ENCODE data around the gene CROCC2. TPM values are rescaled to one million over a fixed set of nuclear protein-coding genes. Genes with fewer than 3 reads are reported as not detected.

The CROCC2 gene
- total RNA-seq, 1 donor from 2014 or later = not detected

DNA sequence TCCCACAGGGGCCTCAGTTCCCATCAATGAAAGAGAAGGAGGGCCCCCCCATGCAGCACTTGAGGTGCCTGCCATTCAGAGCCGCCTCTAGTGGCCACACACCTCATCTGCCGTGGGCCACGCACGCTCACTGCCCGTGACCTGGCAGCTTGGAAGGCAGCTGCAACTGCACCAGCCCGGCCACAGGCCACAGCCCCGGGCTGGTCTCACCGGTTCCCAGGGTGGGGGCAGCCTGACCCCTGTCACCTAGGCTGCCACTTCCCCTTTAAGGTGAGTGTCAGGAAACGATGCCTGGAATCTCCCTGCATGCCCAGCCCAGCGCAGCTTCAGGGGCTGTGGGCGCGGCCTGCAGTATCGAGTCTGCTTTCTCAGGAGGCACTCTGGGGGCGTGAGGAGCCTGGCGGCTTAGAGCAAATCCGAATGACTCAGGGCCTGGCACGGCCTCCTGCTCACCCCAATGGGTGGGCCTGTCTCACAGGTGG is 12.7 kb upstream of the CROCC2 start:
- no peak for DNase-seq (ENCODE audit: low read depth)

DNA sequence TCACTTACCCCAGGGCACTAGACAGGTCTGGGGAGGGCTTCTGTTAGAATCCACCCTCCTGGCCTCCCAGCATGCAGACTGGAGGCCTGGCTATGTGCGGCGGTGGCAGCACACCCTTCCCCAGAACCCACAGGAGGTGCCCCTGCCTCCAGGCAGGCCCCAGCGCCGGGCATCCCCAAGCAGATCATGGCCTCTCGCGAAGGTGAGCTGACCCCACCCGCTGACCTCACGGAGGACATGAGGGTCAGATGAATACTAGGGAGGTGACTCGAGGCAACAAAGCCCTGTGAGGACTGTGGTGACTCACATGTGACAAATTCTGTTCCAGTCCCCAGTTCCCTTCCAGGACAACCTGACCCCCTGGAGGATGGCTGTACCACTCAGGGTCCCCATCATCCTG is 12.1 kb upstream of the CROCC2 start:
- TF ChIP-seq, protein P1, sequence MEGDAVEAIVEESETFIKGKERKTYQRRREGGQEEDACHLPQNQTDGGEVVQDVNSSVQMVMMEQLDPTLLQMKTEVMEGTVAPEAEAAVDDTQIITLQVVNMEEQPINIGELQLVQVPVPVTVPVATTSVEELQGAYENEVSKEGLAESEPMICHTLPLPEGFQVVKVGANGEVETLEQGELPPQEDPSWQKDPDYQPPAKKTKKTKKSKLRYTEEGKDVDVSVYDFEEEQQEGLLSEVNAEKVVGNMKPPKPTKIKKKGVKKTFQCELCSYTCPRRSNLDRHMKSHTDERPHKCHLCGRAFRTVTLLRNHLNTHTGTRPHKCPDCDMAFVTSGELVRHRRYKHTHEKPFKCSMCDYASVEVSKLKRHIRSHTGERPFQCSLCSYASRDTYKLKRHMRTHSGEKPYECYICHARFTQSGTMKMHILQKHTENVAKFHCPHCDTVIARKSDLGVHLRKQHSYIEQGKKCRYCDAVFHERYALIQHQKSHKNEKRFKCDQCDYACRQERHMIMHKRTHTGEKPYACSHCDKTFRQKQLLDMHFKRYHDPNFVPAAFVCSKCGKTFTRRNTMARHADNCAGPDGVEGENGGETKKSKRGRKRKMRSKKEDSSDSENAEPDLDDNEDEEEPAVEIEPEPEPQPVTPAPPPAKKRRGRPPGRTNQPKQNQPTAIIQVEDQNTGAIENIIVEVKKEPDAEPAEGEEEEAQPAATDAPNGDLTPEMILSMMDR (conservative IDR thresholded peaks at IDR 0.05; ENCODE audit: low read depth, low read length) = no peak
- H3K4me3 ChIP-seq (ENCODE audit: low read depth, low read length) = no peak overlapping the region
- no peak for DNase-seq (ENCODE audit: low read depth)

More for the DNA sequence above, 12.7 kb upstream of the CROCC2 start:
- TF ChIP-seq, protein P1 (conservative IDR thresholded peaks at IDR 0.05; ENCODE audit: low read depth, low read length) = no peak
- no peak overlapping the region for H3K4me3 ChIP-seq (ENCODE audit: low read depth, low read length)

DNA sequence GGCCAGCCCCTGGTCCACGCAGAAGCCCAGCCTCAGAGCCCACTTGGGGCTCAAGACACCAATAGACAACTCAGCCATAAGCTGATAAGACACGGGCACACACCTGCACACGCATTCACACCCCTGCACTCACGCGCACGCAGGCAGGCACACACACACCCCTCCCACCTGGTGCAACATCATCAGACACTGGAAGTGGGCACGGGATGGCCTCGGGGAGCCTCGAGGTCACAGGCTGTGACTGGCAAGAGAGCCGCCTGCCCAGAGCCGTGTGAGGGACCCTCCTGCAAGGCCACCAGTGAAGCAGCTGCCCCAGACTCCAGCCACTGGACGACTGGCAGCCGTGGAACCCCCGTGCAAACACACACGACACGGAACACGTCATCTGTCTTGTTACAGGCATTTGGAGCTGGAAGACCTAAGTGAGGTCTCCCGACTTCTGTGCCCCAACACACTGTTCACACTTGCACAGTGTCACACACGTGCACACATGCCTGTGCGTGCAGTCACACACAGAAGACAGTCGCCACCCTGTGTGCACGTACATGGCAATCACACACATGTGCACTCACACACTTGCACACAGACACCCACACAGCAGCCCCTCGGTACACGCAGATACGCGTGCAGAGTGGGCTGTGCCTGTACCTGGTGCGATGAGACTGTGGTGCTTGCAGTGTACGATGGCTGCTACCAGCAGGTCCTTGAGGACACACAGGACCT is 11.1 kb upstream of the CROCC2 start:
- no peak overlapping the region for H3K4me3 ChIP-seq (ENCODE audit: low read depth, low read length)
- TF ChIP-seq, protein P1 (conservative IDR thresholded peaks at IDR 0.05; ENCODE audit: low read depth, low read length) = no peak
- no peak for DNase-seq (ENCODE audit: low read depth)

DNA sequence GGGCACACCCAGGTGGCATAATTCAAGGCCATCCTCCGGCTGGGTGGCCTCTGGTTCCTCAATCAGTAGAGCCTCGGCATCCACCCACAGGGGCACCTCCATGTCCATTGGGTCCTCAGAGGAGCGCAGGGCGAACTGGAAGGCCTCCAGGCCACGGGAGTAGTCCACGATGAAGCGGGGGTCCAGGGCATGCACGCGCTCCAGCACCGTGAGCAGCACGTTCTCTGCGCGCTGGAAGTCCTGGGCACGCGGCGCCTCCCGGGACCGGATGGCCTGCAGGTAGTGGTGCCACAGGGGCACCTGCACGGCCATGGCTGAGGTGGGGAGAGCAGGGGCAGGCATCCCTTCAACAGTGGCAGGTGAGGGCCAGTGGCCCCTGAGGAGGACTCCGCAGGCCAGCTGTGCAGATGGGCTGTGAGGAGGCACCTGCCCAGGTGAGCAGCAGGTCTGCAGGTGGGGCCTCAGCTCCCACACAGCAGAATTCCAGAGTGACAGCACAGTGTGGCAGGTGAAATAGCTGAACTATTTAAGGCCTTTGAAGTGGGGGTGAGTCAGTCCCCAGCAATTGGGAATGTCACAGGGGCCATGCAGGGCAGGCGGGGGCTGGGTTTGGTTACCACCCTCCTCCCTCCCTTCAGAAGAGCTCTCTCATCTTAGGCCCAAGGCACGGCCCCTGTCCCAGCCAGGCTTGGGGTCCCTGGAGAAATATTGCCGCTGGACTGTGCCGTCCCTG is 10.3 kb upstream of the CROCC2 start, which contains the start of gene MAB21L4:
MAB21L4 (minus strand) TSS at position 501 of the 733 bp plus-strand sequence; CDS start at position 342, 159 bp downstream.
- no peak within 1 kb of the TSS for H3K4me3 ChIP-seq (ENCODE audit: low read depth, low read length)
- TF ChIP-seq, protein P1 (conservative IDR thresholded peaks at IDR 0.05; ENCODE audit: low read depth, low read length) = no peak
- no peak for DNase-seq (ENCODE audit: low read depth)

DNA sequence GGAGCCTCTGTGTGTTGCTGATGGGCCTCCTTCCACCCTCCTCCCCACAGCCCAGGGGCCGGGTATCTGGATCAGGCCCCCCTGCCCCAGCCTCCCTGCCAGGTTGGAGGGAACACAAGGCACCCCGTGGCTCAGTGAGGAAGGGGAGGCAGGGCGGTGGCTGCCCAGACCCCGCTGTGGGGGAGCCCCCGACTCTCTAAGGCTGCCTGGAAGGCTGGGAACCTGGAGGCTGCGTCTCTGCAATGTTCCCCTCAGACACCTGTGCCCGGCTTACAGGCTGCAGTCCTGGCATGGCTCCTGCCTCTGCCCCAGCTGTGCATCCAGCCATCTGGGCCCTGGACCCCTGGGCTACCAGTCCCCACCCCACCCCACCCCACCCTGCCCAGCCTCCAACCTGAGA is 9.7 kb upstream of the CROCC2 start:
- TF ChIP-seq, protein P1 (conservative IDR thresholded peaks at IDR 0.05; ENCODE audit: low read depth, low read length) = no peak
- DNase-seq (ENCODE audit: low read depth) = no peak
- H3K4me3 ChIP-seq (ENCODE audit: low read depth, low read length) = no peak overlapping the region

DNA sequence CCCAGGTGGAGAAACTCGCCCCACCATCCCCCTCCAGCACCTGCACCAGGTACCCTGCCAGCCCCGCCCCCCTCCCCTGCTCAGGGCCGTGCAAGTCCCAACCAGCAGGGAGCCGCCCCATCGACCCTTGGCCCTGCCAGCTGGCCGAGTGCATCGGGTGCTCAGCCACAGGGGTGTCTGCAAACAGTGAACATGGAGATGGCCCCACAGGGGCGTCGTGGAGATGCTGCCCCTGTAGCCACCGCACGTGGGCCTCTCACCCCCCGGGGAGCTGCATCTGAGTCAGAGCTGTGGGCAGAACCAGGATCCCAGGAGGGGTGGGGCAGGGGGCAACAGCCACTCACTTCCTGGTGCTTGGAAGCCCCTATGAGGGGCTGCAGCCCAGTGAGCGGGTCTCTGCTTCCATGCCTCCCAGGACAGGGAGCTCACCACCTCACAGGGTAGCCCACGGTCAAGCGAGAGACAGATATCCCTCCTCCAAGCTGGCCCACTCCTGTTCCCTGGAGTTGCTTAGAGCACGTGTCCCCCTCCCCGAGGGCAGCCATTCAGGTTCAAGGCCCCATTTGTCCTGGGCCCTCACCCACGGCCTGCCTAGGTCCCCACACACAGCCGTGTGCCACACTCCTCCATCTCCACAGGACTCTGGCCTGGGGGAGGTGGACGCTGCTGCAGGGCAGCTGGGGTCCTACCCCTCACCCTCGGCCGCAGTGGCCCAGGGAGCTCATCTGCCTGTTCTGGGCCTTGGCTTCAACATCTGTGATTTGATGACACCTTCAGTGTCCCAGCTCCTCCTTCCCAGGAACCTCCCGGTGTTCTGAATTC is 9.1 kb upstream of the CROCC2 start:
- no peak for DNase-seq (ENCODE audit: low read depth)
- no peak overlapping the region for H3K4me3 ChIP-seq (ENCODE audit: low read depth, low read length)
- TF ChIP-seq, protein P1 (conservative IDR thresholded peaks at IDR 0.05; ENCODE audit: low read depth, low read length) = no peak
